ENCODE data around the gene NYAP2. TPM values are rescaled to one million over a fixed set of nuclear protein-coding genes. Genes with fewer than 3 reads are reported as not detected.

NYAP2 gene
- total and polyA plus RNA-seq, 7 donors: 0.03 to 0.36 TPM; not detected in 5

GRCh38 chr2:225462417-225462816 is 62.9 kb downstream of the NYAP2 start:
- no peak overlapping the region for H3K4me3 ChIP-seq
- WGBS, 2 donors: 86 to 92% methylated on average over 2 of the region's 2 CpGs
- H3K4me1 ChIP-seq: no peaks in the 10 kb centered on the region
- intact Hi-C loops (cut with DNase I): no loop called here
- no peak for DNase-seq
- no peak overlapping the region for H3K27ac ChIP-seq
- no peaks in the 10 kb centered on the region for H3K27me3 ChIP-seq
- no peaks in the 10 kb centered on the region for H3K9me3 ChIP-seq
- H3K36me3 ChIP-seq: no peaks in the 10 kb centered on the region
- TF ChIP-seq POLR2AphosphoS5 (IDR thresholded peaks at IDR 0.05) (no peak), EP300 (IDR thresholded peaks at IDR 0.05) (no peak), POLR2A (IDR thresholded peaks at IDR 0.05) (no peak)
- TF ChIP-seq, protein P1, sequence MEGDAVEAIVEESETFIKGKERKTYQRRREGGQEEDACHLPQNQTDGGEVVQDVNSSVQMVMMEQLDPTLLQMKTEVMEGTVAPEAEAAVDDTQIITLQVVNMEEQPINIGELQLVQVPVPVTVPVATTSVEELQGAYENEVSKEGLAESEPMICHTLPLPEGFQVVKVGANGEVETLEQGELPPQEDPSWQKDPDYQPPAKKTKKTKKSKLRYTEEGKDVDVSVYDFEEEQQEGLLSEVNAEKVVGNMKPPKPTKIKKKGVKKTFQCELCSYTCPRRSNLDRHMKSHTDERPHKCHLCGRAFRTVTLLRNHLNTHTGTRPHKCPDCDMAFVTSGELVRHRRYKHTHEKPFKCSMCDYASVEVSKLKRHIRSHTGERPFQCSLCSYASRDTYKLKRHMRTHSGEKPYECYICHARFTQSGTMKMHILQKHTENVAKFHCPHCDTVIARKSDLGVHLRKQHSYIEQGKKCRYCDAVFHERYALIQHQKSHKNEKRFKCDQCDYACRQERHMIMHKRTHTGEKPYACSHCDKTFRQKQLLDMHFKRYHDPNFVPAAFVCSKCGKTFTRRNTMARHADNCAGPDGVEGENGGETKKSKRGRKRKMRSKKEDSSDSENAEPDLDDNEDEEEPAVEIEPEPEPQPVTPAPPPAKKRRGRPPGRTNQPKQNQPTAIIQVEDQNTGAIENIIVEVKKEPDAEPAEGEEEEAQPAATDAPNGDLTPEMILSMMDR (IDR thresholded peaks at IDR 0.05): no peak

DNA sequence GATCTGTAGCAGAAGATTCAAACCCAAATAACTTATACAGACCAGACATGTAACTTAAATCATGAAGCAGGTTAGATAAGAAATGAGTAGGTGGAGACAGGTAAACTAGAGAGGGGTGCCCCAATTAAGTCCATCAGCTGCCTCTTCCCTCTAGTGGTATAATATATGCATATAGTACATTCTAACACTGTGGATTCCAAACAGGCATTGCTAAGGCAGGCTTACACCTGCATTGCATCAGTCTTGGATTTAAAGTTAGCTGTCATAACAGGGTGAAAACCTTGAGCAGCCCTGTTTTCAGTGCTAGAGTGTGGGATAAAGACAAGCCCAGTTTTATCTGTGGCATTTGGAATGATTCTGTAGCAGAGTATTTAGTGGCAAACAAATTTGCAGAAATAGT is 63.4 kb downstream of the NYAP2 start:
- no peak for DNase-seq
- no peaks in the 10 kb centered on the region for H3K27me3 ChIP-seq
- TF ChIP-seq EP300 (IDR thresholded peaks at IDR 0.05) (no peak), POLR2A (IDR thresholded peaks at IDR 0.05) (no peak), POLR2AphosphoS5 (IDR thresholded peaks at IDR 0.05) (no peak)
- TF ChIP-seq, protein P1 (IDR thresholded peaks at IDR 0.05): no peak
- H3K4me3 ChIP-seq: no peak overlapping the region
- no peaks in the 10 kb centered on the region for H3K36me3 ChIP-seq
- H3K27ac ChIP-seq: no peak overlapping the region
- intact Hi-C loops (cut with DNase I): no loop called here
- no peaks in the 10 kb centered on the region for H3K4me1 ChIP-seq
- no peaks in the 10 kb centered on the region for H3K9me3 ChIP-seq

- WGBS, 2 donors: 85 to 94% methylated on average over 1 of the region's 1 CpG
- Histone ChIP-seq H3K4me1 (no peaks in the 10 kb centered on the region), H3K36me3 (no peaks in the 10 kb centered on the region), H3K27me3 (no peaks in the 10 kb centered on the region), H3K4me3 (no peak overlapping the region), H3K9me3 (no peaks in the 10 kb centered on the region), H3K27ac (no peak overlapping the region)
- intact Hi-C loops (cut with DNase I): no loop called here
- DNase-seq: no peak
- TF ChIP-seq POLR2A (IDR thresholded peaks at IDR 0.05): no peak
- TF ChIP-seq, protein P1 (IDR thresholded peaks at IDR 0.05): no peak
- no peak for TF ChIP-seq EP300 (IDR thresholded peaks at IDR 0.05)
- TF ChIP-seq POLR2AphosphoS5 (IDR thresholded peaks at IDR 0.05): no peak
These were observed 63.9 kb downstream of the NYAP2 start for GRCh38 chr2:225463449-225463848.

- Histone ChIP-seq H3K27me3 (no peaks in the 10 kb centered on the region), H3K27ac (no peak overlapping the region), H3K36me3 (no peaks in the 10 kb centered on the region), H3K4me3 (peak overlapping the region in 1 of 4 donors; percentile 8), H3K4me1 (no peaks in the 10 kb centered on the region), H3K9me3 (no peaks in the 10 kb centered on the region)
- WGBS, 2 donors: 45 to 60% methylated on average over 10 of the region's 10 CpGs
- intact Hi-C loops (cut with DNase I): no loop called here
- DNase-seq: no peak
- TF ChIP-seq POLR2A (IDR thresholded peaks at IDR 0.05): no peak
- TF ChIP-seq, protein P1 (IDR thresholded peaks at IDR 0.05): no peak
- TF ChIP-seq EP300 (IDR thresholded peaks at IDR 0.05): no peak
- no peak for TF ChIP-seq POLR2AphosphoS5 (IDR thresholded peaks at IDR 0.05)
These were observed 65.0 kb downstream of the NYAP2 start for GRCh38 chr2:225464346-225465025.

DNA sequence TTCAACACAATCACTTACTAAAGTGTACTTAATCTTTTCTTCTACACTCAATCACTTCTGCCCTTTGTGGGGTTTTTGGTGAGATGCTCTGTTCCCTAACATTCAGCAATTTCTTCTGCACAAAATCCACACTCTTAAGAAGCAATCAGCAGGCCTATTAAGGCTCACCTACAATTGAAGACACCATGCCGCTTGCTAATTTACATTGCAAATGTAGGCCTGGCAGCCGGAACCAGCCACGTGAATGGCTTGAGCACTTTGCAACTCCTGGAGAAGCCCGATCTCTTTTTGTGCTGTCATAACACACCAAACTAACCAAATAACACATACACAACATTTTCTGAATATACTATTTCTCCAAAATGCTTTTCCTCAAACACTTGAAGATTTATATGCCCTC is 66.3 kb downstream of the NYAP2 start:
- H3K9me3 ChIP-seq: no peaks in the 10 kb centered on the region
- DNase-seq: no peak
- no peaks in the 10 kb centered on the region for H3K36me3 ChIP-seq
- no peaks in the 10 kb centered on the region for H3K4me1 ChIP-seq
- no peak overlapping the region for H3K27ac ChIP-seq
- no peak overlapping the region for H3K4me3 ChIP-seq
- no peaks in the 10 kb centered on the region for H3K27me3 ChIP-seq
- 85 to 96% methylated on average over 4 of the region's 4 CpGs for WGBS, 2 donors
- intact Hi-C loops (cut with DNase I): no loop called here
- TF ChIP-seq POLR2AphosphoS5 (IDR thresholded peaks at IDR 0.05): no peak
- TF ChIP-seq EP300 (IDR thresholded peaks at IDR 0.05): no peak
- no peak for TF ChIP-seq POLR2A (IDR thresholded peaks at IDR 0.05)
- TF ChIP-seq, protein P1 (IDR thresholded peaks at IDR 0.05): no peak
